GM21619 (cell line): ENCODE results near the gene ZC3H12A.

Experiments
- ATAC-seq: cut with Tn5 transposase; IDR thresholded peaks from one replicate; pipeline ENCODE4 v1.9.1; 2021; ENCODE audit not compliant: unreplicated experiment

ZC3H12A gene

DNA sequence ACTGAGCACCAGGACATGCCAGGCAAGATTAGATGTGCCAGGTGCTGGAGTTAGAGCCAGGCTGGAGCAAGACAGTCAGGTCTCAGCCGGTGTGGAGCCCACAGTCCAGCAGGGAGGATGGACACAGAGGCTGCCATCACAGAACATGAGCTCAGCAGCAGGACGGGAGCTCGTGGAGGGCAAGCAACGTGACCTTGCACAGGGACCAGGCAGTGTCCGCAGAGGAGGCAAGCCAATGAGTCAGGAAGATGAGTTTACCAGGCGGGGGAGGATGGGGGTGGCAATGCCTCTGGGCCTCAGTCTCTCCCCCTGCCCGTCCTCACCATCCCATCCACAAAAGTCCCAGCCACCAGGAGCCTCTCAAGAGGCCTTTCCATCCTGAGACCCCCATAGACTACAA is 20.7 kb upstream of the ZC3H12A start:
- no peak for ATAC-seq

DNA sequence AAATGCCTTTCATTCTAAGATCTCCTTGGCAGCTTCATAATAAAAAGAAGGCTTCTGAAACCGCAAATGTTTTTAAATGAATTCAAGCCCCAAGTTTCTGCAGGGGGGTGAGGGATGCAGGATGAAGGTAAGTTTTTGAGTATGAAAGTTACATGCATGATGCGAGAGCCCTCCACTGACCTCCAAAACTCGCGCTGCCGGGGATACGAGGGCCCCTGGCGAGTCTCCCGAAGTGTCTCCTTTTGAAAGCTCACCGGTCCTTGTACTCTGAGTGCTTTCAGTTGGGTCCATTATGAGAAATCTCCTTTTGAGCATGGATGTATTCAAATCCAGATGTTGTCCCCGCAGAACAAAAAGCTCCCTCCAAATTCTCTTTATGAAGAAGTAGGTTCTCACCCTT is 18.9 kb upstream of the ZC3H12A start:
- no peak for ATAC-seq

DNA sequence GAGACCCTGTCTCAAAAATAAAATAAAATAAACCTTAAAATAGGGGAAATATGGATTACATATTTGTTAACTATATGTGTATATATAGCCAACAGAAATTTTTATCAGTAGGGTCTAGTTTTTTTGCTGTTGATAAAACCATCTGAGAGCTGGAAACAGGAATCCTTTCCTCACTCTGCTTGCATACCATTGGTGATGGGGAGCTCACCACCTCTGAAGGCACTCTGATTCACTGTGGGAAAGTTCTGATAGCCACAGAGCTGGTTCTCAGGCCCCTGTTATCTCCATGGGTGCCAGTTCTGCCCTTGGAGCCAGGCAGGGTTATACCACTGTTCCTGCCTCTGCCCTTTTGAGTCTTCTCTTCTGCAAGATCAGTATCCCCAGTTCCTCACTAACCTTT is 17.8 kb upstream of the ZC3H12A start:
- no peak for ATAC-seq

DNA sequence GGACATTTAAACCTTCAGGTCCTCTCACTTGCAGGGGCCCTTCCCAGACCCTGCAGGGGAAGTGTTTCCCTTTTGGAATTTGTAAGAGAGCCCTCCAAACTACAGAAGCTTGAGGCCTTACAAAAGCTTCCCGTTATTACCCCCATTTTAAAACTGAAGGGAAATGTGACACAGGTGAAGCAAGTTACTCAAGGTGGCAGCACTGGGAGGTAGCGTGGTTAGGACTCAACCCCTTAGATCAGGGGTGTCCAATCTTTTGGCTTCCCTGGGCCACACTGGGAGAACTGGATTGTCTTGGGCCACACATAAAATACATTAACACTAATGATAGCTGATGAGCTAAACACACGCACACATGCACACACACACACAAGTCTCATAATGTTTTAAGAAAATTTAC is 15.8 kb upstream of the ZC3H12A start:
- no peak for ATAC-seq

DNA sequence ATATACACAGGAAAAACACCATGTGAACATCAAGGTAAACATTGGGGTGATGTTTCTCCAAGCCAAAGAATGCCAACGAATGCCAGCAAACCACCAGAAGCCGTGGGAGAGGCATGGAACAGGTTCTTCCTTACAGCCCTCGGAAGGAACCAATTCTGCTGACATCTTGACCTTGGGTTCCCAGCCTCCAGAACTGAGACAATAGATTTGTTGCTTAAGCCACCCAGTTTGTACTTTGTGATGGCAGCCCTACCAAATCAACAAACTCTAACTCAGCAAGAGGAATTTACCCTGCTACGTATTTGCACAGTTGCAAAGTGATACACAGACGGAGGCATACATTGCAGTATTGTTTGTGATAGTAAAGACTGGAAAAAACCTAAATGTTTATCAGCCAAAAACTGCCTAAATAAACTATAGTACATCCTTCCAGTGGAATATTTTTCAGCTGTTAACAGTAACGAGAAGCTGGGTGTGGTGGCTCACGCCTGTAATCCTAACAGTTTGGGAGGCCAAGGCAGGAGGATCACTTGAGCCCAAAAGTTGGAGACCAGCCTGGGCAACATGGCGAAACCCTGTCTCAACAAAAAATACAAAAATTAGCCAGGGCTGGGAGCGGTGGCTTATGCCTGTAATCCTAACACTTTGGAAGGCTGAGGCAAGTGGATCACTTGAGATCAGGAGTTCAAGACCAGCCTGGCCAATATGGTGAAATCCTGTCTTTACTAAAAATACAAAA is 12.5 kb upstream of the ZC3H12A start:
- no peak for ATAC-seq

DNA sequence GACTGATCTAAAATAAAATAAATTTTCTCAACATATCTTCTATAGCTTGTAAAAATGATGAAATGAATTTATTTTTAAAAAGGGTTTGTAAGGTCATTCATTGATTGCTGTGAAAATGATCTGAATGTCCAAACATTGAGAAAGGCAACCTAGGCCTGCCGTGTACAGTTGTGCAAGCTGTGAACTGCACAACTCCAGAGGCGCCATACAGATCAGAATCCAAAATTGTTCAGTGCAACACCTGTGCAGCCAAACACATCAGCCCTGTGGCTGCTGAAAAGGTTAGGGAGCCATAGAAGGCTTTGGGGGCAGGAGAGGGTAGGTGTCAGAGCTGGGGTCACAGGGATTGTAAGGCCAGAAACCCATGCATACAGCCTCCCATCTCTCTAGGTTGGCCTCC is 9.9 kb upstream of the ZC3H12A start:
- no peak for ATAC-seq

DNA sequence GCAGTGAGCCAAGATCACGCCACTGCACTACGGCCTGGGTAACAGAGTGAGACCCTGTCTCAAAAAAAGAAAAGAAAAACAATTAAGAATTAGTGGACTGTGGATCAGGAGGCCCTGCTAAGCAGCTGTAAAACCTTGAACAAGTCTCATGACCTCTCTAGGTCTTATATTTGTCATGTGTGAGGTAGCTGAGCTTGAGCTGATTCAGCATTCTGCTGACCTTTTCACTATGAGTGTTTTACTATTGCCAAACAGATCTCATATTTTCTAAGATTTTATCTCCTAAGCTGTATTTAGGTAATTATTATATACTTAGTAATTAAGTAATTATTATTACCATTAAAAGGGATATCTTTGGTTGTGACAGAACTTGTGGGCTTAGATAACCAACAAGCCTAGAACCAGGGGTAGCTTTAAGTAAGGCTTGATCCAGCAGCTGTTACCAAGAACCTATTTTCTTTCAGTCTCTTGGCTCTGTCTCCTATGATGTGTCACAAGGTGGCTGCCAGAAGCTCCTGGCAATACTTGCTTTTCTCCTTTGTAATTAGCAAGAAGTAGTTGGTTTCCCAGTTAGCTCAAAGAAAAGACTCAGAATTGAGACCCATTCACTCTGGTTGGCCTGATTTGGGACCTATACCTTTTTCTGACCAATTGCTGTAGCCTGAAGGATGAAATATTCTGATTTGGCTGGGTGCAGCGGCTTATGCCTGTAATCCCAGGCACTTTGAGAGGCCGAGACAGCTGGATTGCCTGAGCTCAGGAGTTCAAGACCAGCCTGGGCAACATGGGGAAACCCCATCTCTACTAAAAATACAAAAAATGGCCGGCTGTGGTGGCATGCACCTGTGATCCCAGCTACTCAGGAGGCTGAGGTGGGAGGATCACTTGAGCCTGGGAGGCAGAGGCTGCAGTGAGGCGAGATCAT is 8.5 kb upstream of the ZC3H12A start:
- ATAC-seq = no peak

DNA sequence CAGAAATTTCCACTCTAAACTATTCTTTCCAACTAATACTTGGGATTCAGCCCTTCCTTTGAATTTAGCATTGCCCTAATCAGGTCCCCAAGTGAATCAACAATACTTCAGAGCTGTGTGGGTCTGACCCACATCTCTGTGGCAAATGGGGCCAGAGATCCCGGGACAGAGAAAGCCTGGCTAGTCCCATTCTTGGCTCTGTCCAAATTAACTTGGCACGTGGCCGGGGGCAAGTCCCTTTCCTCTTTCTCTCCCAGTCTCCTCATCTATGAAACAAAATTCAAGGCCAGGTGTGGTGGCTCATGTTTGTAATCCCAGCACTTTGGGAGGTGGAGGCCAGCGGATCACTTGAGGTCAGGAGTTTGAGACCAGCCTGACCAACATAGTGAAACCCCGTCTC is 6.3 kb upstream of the ZC3H12A start:
- ATAC-seq = no peak

DNA sequence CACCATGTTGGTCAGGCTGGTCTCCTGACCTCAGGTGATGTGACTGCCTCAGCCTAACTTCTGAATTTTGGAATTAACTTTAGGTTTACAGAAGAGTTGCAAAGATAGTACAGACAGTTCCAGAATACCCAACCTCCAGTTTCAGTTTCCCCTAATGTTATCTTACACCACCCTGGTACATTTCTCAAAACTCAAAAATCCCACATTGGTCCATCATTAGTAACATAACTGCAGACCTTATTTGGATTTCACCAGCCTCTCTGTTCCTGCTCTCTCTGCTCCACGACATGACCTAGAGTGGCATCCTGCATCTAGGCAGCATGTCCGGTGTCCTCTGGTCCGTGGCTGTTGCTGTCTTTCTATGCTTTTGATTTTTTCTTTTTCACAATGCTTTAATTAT is 5.0 kb upstream of the ZC3H12A start:
- no peak for ATAC-seq

DNA sequence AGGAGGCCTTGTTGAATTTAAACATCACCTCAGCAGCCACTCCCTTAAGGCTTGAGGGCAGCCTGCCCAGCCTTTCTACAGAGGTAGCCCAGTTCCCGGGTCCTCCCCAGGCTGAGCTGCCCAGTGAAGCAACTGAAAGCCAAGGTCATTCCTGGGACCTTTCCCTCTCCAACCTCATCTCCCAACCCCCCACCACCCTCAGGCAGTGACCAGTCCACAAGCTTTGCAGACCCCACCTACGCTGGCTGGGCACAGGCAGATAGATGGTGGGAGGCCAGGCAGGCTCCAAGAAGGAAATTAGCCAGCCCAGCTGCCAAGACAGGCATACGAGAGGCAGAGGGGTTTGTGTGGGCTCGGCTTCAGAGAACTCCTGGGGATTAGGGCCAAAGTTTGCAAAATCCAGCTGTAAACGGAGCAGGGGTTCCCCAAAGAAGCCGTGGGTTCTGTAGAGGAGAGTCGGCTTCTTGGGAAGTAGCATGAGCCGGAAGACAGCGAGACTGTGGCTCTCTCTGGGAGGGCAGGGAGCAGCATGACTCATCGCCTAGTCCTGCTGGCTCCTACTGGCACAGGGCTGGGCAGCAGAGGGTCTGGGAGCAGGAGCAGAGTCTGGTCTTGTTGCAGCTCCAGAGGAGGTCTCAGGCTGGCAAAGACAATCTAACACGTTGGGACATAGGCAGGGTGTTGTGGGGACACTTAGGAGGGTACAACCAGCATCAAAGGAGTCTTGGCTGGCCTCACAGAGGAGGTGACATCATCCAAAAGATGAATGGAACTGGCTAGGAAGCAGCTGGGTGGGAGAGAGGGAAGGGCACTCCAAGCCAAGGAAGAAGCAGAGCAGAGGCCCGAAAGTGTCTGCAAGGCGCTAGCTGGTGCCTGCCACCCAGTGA is 2.8 kb upstream of the ZC3H12A start:
- ATAC-seq = no peak

DNA sequence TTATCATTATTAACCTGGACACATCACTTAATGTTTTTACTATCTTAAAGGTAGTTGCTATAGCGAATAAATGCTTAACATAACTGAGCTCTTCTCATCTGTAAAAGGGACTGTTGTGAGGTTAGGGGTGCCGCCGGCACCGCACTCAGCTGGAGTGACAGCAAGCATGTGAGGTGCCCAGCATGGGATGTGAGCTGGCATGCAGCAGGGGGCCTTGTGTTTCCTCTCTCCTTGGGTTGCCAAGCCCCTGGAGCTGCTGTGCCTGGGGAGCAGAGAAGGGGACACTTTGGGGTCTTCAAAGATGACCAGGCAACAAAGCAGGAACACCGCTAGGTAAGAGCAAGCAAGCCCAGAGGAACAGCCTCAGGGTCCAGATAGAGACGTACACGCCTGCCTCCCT is 2.1 kb upstream of the ZC3H12A start:
- ATAC-seq = no peak

DNA sequence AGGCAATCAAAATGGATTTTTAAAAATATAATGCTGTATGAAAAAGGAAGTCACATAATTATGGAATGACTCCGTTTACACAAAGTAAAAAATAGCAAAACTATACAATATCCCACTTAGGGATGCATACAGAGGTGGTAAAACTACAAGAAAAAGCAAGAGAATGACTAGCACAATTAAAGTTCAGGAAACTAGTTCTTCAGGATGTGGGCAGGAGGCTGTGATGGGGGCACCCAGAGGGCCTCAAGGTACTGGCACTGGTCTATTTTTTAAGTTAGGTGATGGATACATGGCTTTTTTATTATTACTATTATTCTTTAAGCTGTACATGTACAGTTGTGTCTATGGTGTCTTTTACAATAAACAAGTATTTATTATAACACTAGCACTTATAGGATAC is 1.4 kb upstream of the ZC3H12A start:
- no peak for ATAC-seq

DNA sequence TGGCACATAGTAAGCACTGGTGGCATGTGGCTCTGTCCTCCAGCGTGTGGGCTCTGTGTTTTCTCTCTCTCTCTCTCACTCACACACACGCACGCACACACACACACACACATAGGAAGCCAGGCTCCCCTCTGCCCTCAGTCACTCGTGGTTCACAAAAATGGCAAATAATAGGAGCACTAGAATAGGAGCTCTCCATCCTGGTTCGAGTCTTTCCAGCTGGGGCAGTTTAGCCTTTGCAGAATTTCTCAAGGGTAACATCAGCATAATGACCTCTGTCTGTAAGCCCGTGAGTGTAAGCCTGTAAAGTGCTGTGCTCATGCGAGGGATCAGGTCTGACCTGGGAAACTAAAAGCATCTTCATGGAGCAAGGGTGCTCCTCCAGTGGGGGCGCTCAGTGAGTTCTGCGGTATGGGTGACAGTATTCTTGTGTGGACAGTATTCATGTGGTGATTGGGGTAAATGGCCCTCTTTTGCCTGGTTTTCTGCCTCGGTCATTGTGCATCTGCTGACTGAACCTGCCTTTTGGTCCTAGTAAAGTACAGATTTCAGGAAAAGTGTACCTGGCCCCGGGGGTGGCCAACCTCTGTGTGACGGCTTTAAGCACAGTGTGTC is 842 bp upstream of the ZC3H12A start:
- no peak for ATAC-seq

DNA sequence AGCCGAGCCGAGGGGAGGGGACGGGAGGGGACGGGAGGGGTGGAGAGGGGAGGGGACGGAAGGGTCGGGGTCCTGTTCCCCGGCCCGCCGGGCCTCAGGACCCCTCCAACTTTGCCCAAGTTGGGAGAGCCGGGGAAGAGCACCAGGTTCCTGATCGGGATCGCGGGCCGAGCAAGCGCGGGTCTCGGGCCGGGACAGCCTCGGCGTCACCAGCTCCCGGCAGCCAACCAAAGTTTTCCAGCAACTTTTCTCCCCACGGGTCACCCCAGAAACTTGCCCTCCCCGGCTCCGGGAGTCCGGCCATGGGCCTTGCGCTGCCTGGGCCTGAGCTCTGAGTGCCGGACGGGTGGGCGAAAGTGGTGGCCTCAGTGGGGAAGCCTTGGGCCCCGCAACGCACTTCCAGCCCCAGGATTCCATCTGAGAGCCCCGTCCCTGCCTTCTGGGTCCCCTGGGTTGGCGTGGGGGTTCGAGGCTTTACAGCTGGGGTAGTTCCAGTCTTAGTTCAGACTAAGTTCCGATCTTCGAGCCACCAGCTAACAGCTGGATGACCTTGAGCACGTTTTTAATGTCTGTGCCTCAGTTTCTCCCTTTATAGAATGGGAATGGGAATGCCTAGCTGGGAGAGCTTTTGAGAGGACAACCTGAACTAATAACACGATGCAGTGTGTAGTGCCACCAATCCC is 458 bp downstream of the ZC3H12A start:
- no peak for ATAC-seq

DNA sequence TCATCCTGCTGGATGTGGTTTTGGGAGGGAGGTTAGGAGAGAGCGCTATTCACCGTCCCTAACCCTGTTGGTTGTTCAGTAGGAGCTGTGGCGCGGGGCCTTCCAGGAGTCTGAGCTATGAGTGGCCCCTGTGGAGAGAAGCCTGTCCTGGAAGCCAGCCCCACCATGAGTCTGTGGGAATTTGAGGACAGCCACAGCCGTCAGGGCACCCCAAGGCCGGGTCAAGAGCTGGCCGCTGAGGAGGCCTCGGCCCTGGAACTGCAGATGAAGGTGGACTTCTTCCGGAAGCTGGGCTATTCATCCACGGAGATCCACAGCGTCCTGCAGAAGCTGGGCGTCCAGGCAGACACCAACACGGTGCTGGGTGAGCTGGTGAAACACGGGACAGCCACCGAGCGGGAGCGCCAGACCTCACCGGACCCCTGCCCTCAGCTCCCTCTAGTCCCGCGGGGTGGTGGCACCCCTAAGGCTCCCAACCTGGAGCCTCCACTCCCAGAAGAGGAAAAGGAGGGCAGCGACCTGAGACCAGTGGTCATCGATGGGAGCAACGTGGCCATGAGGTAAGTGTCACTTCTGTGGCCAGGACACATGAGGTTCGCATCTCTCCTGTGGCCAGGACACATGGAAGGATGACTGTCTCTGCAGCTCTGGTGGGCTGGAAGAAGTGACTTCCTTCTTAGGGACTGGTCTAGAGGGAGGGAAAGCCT is 1.2 kb downstream of the ZC3H12A start:
- no peak for ATAC-seq

DNA sequence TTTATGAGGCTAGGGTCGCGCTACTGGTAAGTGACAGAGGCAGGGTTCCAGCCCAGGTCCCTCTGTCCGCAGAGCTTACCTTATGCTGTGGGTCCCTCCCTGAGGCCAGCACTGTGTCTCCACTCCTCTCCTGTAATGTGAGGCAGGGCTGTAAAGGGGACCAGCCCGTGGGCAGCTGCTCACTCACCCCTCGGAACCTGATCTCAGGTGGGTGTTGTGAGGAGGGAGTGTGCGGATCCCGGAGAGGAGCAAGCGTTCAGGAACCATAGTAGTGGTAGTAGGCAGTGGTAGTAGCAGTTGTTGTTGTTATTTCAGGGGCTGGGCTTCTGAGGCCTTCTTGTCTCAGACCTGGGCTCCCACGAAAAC is 1.7 kb downstream of the ZC3H12A start:
- no peak for ATAC-seq

DNA sequence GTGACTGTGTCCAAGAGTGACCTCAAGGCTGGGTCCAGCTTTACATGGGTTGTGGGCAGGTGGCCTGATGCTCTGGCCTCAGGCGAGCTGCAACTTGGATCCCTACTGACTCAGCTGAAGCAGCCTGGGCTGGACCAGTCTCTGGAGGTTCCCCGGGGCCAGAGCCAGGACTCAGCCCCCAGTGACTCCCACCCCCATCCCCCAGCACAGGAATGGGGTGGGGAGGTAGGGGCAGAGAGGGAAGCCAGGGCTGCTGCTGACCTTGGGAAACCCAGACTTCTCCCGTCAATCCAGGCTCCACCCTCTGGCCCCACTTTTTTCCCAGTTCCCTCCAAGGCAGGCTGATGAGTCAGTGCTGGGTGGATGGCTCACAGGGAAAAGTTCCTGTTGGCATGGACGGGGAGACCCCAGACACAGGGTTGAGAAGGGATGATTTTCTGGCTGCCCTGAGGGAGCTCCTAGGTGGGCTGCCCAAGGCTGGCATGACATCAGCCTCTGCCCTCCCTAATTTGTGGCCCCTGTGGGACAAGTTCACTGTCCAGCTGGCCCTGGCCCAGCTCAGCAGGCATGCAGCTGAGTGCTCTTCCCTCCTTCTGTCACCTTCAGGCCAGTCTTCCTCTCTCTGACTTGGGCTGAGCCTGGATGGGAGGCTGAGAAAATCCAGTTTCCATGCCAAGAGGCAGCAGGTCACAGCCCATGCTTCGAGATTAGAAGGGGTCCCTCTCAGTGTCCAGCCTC is 2.2 kb downstream of the ZC3H12A start:
- ATAC-seq = peak; percentile 0

DNA sequence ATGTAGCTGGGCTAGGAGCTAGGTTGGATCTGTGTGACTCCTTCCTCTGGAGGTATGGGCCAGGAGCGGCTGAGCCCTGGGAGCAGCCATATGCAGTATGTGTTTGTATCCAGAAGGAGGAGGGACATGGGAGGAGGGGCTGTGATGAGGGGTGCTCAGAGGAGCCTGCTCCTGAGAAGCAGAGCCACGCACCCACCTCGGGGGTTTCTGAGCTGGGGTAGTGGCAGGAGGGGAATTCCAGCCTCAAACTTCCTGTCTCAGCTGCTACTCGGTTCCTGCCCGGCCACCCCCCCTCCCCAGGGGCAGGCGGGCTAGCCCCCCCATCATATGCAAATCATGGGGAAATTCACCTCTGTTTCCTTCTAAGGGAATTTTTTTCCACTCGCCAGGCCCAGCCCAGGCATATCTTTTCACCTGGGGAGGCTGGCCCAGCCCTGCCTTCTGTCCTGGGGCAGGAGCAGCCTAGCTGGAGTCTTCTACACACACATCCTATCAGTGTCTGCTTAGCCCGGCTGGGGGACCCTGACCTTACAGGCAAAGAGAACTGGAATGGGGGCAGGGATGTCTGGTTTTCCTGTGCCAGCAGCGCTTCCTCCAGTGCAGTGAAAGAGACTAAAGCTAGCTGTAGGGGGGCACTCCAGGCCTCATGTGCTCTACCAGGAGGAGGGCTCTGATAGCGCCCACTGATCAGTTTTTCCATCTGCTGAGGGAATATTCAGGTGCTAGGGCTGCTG is 3.0 kb downstream of the ZC3H12A start:
- peak; percentile 39 for ATAC-seq
